Kidney epithelial cell (primary cell): ENCODE results near the gene AIF1L. TPM values are rescaled to one million over a fixed set of nuclear protein-coding genes. Genes with fewer than 3 reads are reported as not detected.

Source experiments
- DNase-seq: peaks from one replicate; pipeline ENCODE4 v3.0.0-alpha.2; 2010; ENCODE audit warnings: low read depth
- H3K27me3 ChIP-seq: 2 replicates; pipeline ENCODE4 v1.6.0; 2011; ENCODE audit warnings: low read length; ENCODE audit not compliant: control insufficient read depth, insufficient read depth
- H3K36me3 ChIP-seq: 2 replicates; pipeline ENCODE4 v1.5.1; 2011; ENCODE audit warnings: low read length; ENCODE audit not compliant: control insufficient read depth, insufficient read depth
- H3K4me3 ChIP-seq: 2 replicates; pipeline ENCODE4 v1.5.1; 2011; ENCODE audit warnings: low read depth, mild to moderate bottlenecking, control low read depth, low read length
- total RNA-seq: library from RNA; depleted of rRNA; stranded (reverse); fragments of >200 nt; gene quantifications from 2 replicates; pipeline ENCODE4 v1.2.3, GENCODE V29; 2015
- TF ChIP-seq, protein P1 (sequence below): IDR thresholded peaks from 2 replicates; pipeline ENCODE4 v1.5.1; 2011; ENCODE audit warnings: mild to moderate bottlenecking, moderate library complexity, low read length, control low read depth, inconsistent platforms; ENCODE audit not compliant: insufficient read depth, poor library complexity, severe bottlenecking

The AIF1L gene
- total RNA-seq, 1 donor from 2014 or later = 58.4 TPM

DNA sequence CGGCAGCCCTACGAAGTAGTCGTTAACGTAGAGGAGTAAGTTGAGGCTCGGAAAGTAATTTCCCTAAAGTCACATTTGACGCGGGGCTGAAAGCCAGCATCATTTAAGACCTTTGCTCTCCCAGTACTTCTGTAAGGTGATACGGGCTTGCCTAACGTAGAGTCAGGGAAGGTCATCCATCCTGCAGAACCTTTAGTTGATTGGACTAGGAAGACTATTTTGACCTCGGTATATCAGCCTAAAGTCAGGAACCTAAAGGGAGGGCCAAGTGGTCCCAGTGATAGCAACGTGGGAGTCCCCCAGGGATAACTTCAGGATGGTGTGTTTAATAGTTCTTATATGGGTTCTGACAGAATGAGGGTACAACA, 29.7 kb downstream of the AIF1L start:
- TF ChIP-seq, protein P1, sequence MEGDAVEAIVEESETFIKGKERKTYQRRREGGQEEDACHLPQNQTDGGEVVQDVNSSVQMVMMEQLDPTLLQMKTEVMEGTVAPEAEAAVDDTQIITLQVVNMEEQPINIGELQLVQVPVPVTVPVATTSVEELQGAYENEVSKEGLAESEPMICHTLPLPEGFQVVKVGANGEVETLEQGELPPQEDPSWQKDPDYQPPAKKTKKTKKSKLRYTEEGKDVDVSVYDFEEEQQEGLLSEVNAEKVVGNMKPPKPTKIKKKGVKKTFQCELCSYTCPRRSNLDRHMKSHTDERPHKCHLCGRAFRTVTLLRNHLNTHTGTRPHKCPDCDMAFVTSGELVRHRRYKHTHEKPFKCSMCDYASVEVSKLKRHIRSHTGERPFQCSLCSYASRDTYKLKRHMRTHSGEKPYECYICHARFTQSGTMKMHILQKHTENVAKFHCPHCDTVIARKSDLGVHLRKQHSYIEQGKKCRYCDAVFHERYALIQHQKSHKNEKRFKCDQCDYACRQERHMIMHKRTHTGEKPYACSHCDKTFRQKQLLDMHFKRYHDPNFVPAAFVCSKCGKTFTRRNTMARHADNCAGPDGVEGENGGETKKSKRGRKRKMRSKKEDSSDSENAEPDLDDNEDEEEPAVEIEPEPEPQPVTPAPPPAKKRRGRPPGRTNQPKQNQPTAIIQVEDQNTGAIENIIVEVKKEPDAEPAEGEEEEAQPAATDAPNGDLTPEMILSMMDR = no peak
- Histone ChIP-seq H3K27me3 (no peaks in the 10 kb centered on the region), H3K4me3 (peak overlapping the region; percentile 78), H3K36me3 (no peaks in the 10 kb centered on the region)
- no peak for DNase-seq

DNA sequence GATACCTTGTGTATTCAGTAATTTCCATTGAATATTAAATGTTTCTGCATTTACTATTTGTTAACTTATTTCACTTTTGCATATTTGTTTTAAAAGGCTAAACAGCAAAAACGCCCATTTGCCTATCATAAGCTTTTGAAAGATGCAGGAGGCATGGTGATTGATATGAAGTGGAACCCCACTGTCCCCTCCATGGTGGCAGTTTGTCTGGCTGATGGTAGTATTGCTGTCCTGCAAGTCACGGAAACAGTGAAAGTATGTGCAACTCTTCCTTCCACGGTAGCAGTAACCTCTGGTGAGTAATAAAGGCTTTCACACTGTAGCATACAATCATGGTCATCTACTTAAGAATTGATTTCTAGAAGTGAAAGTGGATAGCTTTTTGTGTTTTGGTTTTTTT, 32.9 kb downstream of the AIF1L start:
- TF ChIP-seq, protein P1 = no peak
- Histone ChIP-seq H3K36me3 (peaks cover 2% of the 10 kb centered on the region), H3K4me3 (no peak overlapping the region), H3K27me3 (no peaks in the 10 kb centered on the region)
- no peak for DNase-seq

DNA sequence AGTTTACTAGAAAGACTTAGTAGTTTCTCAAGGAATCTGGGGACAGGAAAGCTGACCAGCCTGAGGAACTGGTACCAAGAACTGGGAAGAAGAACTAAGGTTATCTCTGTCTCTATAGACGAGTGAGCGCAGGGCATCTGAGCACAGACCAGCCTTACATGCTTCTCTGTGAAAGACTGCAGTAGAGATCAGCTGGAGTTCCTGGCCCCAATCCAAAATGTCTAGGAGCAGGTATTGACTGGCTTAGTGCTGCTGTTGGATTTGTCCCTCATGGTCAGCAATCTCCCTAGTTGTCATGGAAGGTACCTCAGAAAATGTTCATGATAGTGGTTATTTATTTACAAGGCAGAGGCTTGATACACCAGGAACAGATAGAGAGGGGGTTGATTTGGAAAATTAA, 42.3 kb downstream of the AIF1L start:
- Histone ChIP-seq H3K4me3 (no peak overlapping the region), H3K27me3 (no peaks in the 10 kb centered on the region), H3K36me3 (peaks cover 5% of the 10 kb centered on the region)
- TF ChIP-seq, protein P1 = no peak
- DNase-seq = no peak

DNA sequence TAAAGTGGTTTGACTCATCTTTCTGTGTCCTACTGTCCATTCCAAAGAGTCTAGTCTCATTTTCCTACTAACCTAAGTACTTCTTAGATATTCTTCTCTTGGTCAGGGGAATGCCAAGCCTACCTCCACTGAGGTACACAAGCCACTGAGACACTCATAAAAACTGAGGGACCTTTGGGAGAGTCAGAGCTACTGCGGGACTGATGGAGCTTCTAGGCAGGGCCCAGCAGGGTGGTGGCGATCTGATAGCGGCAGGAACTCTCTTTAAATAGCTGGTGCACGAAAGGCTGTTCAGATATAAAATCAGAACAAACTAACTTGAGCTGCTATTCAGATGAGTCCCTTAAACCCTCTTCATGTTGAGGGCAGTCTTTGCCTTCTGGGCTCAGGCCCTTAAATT, 43.8 kb downstream of the AIF1L start:
- no peak for DNase-seq
- Histone ChIP-seq H3K27me3 (no peaks in the 10 kb centered on the region), H3K36me3 (peaks cover 2% of the 10 kb centered on the region), H3K4me3 (no peak overlapping the region)
- TF ChIP-seq, protein P1 = no peak

DNA sequence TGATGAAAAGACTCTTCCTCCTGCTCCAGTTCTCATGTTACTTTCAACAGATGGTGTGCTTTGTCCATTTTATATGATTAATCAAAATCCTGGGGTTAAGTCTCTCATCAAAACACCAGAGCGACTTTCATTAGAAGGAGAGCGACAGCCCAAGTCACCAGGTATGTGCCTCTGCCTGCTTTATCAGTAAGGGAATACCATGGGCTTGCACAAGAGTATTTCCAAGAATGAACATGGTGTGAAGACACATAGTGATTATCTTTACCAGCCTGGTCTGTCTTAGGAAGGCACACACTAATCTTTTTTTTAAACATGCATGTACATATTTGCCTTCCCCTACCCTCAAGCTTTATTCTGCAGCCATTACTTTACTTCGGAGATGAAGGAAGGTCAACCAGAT, 44.2 kb downstream of the AIF1L start:
- no peaks in the 10 kb centered on the region for H3K27me3 ChIP-seq
- TF ChIP-seq, protein P1 = no peak
- H3K4me3 ChIP-seq = no peak overlapping the region
- peaks cover 2% of the 10 kb centered on the region for H3K36me3 ChIP-seq
- no peak for DNase-seq

DNA sequence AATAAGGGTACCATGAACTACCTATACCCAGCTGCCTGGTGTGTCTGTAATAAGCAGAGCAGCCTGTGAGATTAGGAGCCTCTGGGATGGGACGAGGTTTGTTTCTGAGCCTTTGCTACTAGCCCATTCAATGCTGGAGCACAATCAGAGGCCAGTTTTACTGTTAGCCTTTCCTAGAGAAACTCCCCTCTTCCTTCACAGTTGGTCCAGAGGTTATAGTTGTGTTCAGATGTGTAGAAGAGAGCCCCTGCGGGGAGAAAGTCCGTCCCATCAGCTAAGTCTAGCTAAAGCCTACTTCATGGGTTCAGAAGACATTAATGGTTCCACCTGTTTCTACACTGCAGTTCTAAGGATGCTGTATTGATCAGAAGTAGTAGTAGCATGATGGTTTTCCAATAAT, 45.8 kb downstream of the AIF1L start:
- TF ChIP-seq, protein P1 = no peak
- no peak for DNase-seq
- Histone ChIP-seq H3K4me3 (no peak overlapping the region), H3K36me3 (peaks cover 2% of the 10 kb centered on the region), H3K27me3 (no peaks in the 10 kb centered on the region)
